Common myeloid progenitor, CD34-positive (primary cell): Measurements from ENCODE around the gene RAD18.
A peak's percentile ranks its signal among the peaks of the same experiment; 100 is the strongest.

Experiments used
- CTCF ChIA-PET: fragments of 350-600 bp; sonication (Branson Sonifier 250); formaldehyde crosslinking; loops from one replicate; lab custom pipeline; 2021; ENCODE audit warnings: antibody characterized with exemption; lab: Charles Lee
- POLR2A ChIA-PET: fragments of 350-600 bp; sonication (Branson Sonifier 250); formaldehyde crosslinking; loops from one replicate; lab custom pipeline; 2021; ENCODE audit warnings: antibody characterized with exemption; lab: Charles Lee
- DNase-seq, 3 donors: peaks; one replicate each; pipeline versions ENCODE4 v3.0.0 to v3.0.0-alpha.2; 2013
- H3K27ac ChIP-seq, 2 experiments: 1 replicate in 1 of 2; 2 replicates in 1 of 2; pipeline ENCODE4 v1.7.0; 2013; ENCODE audit warnings: inconsistent platforms in 2 of 2, low read length in 2 of 2, mild to moderate bottlenecking in 2 of 2, low read depth in 1 of 2, moderate library complexity in 1 of 2; ENCODE audit not compliant: severe bottlenecking in 2 of 2, insufficient read depth in 1 of 2, poor library complexity in 1 of 2
- H3K27me3 ChIP-seq, 5 experiments: replicated peaks in 2 of 5; 1 replicate in 3 of 5; 2 replicates in 2 of 5; pipeline versions ENCODE4 v1.6.1 to v1.7.0; 2013; ENCODE audit warnings: low read length in 4 of 5, mild to moderate bottlenecking in 2 of 5, moderate library complexity in 2 of 5, inconsistent platforms in 1 of 5; ENCODE audit not compliant: insufficient read depth in 5 of 5, control insufficient read depth in 4 of 5
- H3K36me3 ChIP-seq, 4 experiments: 1 replicate in 2 of 4; 2 replicates in 2 of 4; pipeline versions ENCODE4 v1.6.1 to v1.7.0; 2013; ENCODE audit warnings: low read length in 3 of 4, control low read depth in 1 of 4, mild to moderate bottlenecking in 1 of 4; ENCODE audit not compliant: control insufficient read depth in 4 of 4, insufficient read depth in 4 of 4
- H3K4me1 ChIP-seq, 4 experiments: 1 replicate in 3 of 4; 2 replicates in 1 of 4; pipeline versions ENCODE4 v1.6.1 to v1.7.1; 2013; ENCODE audit warnings: low read length in 3 of 4, mild to moderate bottlenecking in 3 of 4, control low read depth in 1 of 4, inconsistent platforms in 1 of 4, moderate library complexity in 1 of 4; ENCODE audit not compliant: control insufficient read depth in 4 of 4, insufficient read depth in 4 of 4; ENCODE audit errors: control extremely low read depth in 1 of 4
- H3K4me3 ChIP-seq, 7 experiments: 1 replicate in 4 of 7; 2 replicates in 3 of 7; pipeline versions ENCODE4 v1.5.1 to v1.7.0; 2013; ENCODE audit warnings: mild to moderate bottlenecking in 7 of 7, low read length in 6 of 7, moderate library complexity in 6 of 7, inconsistent platforms in 2 of 7, low read depth in 2 of 7, control low read depth in 1 of 7; ENCODE audit not compliant: insufficient read depth in 4 of 7, control insufficient read depth in 1 of 7; ENCODE audit errors: extremely low read depth in 1 of 7
- H3K9me3 ChIP-seq, 5 experiments: 1 replicate in 4 of 5; 2 replicates in 1 of 5; pipeline versions ENCODE4 v1.6.1 to v1.7.1; 2013; ENCODE audit warnings: low read length in 4 of 5, mild to moderate bottlenecking in 2 of 5, inconsistent platforms in 1 of 5, low read depth in 1 of 5, moderate library complexity in 1 of 5; ENCODE audit not compliant: control insufficient read depth in 4 of 5, insufficient read depth in 2 of 5; ENCODE audit errors: control extremely low read depth in 1 of 5
- WGBS: methylation state at CpG from one replicate; pipeline ENCODE4 v1.1.5; 2013; ENCODE audit not compliant: insufficient coverage; 5-methylcytosine and 5-hydroxymethylcytosine counted together

The RAD18 gene

DNA sequence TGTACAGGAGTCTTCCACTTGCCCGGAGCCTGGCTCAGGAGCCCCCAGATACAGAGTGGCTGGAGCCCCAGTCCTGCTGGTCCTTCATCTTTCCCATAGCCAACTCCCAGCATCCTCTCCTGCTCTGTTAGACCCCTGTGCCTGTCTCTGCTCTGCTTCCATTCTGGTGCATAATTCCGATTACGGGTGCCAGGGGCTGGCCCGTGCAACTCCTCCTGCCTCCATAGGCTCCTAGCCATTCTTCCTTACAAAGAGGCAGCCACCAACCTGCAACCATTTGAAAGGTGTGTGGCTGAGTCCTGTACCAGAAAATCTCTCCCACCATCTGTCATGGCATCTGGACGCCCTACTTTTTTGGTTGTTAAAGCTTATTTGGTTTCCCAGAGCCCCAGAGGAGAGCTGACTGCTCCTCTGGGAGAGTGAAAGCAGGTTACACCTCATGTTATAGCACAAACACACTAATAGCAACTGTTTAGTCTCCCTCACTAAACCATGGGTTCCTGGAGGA, 5.2 kb upstream of the RAD18 start:
- ChIA-PET CTCF (interaction anchor here (1.0 to 14.0 kb wide), 3 partner anchors 100 to 333 kb away, joined by 3 to 197 read pairs (median 4); no protein-coding TSS in a partner anchor), POLR2A (no interaction called here)

DNA sequence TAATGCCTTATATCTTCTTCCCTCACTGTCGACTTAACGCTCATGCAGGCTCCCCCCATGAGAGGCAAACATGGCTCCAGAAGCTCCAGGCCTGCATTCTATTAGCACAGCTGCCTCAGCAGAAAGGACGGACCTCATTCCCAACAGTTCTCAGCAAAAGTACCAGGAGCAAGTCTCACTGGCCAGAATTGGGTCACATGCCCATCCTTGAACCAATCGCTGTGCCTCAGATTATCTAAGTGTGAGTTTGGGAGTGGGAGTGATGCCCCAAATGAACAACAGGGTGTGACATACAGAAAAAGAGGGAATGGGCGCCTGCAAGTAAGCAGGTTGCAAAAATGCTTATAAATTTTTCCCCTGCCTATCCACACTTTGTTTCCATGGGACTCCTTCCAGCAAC, 4.3 kb upstream of the RAD18 start:
- H3K4me1 ChIP-seq = peaks cover 4 to 11% (median 10%) of the 10 kb centered on the region in 4 experiments
- POLR2A ChIA-PET = no interaction called here
- no peak overlapping the region for H3K4me3 ChIP-seq
- H3K9me3 ChIP-seq = no peaks in the 10 kb centered on the region
- H3K27me3 ChIP-seq = peaks cover 0 to 13% (median 3%) of the 10 kb centered on the region in 5 experiments
- H3K36me3 ChIP-seq = no peaks in the 10 kb centered on the region
- no peak overlapping the region for H3K27ac ChIP-seq
- CTCF ChIA-PET = interaction anchor here (1.0 to 14.0 kb wide), 2 partner anchors 101 to 334 kb away, joined by 3 to 197 read pairs; no protein-coding TSS in a partner anchor
- no peak for DNase-seq
- 86% methylated on average over 4 of the region's 5 CpGs for WGBS

More for the DNA sequence above, 5.2 kb upstream of the RAD18 start:
- Histone ChIP-seq H3K4me3 (no peak overlapping the region), H3K27ac (no peak overlapping the region), H3K36me3 (no peaks in the 10 kb centered on the region), H3K9me3 (no peaks in the 10 kb centered on the region), H3K4me1 (peaks cover 0 to 7% (median 5%) of the 10 kb centered on the region in 4 experiments), H3K27me3 (peaks cover 0 to 14% (median 3%) of the 10 kb centered on the region in 5 experiments)
- DNase-seq = no peak
- 98% methylated on average over 5 of the region's 5 CpGs for WGBS

DNA sequence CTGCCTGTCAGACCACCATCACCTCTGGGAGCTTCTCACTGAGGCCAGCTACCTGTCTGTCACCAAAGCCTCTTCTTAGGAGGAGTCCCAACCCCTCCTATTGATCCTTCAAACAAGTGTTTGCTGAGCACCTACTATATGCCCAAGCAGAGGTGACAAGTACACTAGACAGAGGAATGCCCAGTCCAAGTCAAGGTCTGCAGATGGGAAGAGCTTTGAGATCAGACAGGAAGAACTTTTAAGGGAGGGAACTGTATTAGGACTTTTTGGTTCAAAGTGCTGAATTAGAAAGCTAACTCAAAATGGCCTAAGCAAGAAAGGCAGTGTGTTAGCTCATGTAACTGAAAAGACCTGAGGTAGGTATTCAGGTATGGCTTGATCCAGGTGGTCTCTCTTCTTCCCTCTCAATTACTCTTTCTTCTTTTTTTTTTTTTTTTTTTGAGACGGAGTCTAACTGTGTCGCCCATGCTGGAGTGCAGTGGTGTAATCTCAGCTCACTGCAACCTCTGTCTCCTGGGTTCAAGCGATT, 3.6 kb upstream of the RAD18 start:
- Histone ChIP-seq H3K27ac (no peak overlapping the region), H3K36me3 (no peaks in the 10 kb centered on the region), H3K4me3 (no peak overlapping the region), H3K9me3 (no peaks in the 10 kb centered on the region), H3K4me1 (peaks cover 9 to 18% (median 16%) of the 10 kb centered on the region in 4 experiments), H3K27me3 (peaks cover 0 to 11% (median 3%) of the 10 kb centered on the region in 5 experiments)
- ChIA-PET POLR2A (no interaction called here), CTCF (interaction anchor here (0.9 to 14.0 kb wide), 2 partner anchors 10 to 334 kb away, joined by 3 to 197 read pairs; no protein-coding TSS in a partner anchor)
- no peak for DNase-seq
- no CpG with 5 or more reads among the region's 3 CpGs for WGBS

DNA sequence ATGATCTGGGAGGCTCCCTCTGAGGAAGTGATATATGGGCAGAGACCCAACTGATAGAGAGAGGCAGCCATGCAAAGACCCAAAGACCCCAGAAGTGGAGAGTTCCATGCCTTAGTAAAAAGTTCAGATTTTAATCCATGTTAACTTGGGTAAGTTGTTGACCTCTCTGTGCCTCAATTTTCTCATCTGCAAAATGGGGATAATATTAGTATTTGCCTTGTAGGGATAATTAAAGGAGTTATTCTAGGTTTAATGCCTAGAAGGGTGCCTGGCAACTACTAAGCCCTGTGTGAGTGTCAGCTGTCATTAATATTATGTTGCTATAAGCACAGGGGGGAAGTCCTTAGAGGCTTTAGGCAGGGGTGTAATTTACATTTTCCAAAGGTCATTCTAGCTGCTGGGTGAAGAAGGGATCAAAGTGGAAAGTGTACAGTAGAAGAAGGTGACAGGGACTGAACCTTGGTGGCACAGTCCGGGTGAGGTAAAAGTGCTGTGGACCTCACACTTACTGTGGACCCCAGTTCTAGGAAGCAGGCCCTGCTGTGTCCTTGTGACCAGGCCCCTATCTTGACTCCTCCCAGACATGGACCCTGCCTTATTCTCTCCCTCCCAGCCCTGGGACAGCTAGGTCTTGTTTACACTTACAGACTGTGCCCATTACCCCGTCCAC, 3.0 kb upstream of the RAD18 start:
- H3K4me1 ChIP-seq = peaks cover 9 to 22% (median 16%) of the 10 kb centered on the region in 4 experiments
- peaks cover 0 to 7% (median 3%) of the 10 kb centered on the region in 5 experiments for H3K27me3 ChIP-seq
- H3K4me3 ChIP-seq = no peak overlapping the region
- H3K9me3 ChIP-seq = no peaks in the 10 kb centered on the region
- no peaks in the 10 kb centered on the region for H3K36me3 ChIP-seq
- ChIA-PET POLR2A (no interaction called here), CTCF (interaction anchor here (0.9 to 14.0 kb wide), 2 partner anchors 11 to 335 kb away, joined by 3 to 197 read pairs; no protein-coding TSS in a partner anchor)
- 94% methylated on average over 2 of the region's 2 CpGs for WGBS
- no peak for DNase-seq
- H3K27ac ChIP-seq = no peak overlapping the region

DNA sequence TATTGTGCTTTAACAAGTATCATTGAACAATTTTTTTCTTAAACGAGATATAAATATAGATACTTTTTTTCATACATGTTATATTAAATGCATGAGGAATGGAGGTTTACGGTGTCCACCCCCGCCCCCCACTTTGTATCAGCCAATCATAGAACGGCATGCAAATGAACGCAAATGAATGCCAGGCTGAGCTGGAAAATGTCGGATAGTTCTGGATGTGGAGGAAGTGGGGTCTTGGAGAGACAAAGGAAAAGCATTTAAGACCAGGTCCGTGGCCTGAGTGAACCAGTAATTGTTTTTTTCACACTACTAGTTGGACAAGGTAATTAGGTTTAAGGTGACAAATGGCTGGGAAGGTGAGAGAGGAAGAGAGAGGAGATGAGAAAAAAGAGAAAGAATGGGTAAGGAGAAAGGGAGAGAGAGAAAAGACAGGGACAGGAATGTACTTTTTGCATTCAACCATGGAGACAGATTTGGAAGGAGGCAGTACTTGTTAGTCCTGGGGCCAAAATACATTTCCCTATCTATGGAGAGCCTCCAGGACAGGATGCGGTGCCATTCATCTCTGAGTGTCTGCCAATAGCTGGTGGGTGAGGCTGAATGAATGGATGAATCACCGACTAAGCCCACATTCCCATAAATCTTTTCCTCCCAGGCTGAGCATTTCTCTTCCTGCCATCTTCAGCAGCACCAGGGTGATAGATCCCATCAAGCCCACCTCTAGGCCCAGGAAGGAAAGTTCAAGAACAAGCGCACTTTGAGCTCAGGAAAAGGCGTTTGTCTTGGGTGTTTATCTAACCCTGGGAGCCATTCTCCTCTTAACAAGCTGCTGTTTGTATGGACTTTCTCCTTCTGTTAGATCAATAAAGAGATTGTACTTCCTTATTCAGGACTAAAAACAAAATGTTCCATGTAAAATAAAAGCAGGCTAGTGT, 1.4 kb upstream of the RAD18 start:
- ChIA-PET CTCF (interaction anchor here (14.0 kb wide), 1 partner anchor 336 kb away, joined by 197 read pairs; no protein-coding TSS in a partner anchor), POLR2A (no interaction called here)
- Histone ChIP-seq H3K27ac (no peak overlapping the region), H3K27me3 (peaks cover 0 to 7% (median 3%) of the 10 kb centered on the region in 5 experiments), H3K36me3 (peaks cover 0 to 2% (median 0%) of the 10 kb centered on the region in 4 experiments), H3K4me1 (peaks cover 11 to 32% (median 19%) of the 10 kb centered on the region in 4 experiments), H3K4me3 (no peak overlapping the region), H3K9me3 (no peaks in the 10 kb centered on the region)
- DNase-seq = no peak
- 94% methylated on average over 6 of the region's 11 CpGs for WGBS

DNA sequence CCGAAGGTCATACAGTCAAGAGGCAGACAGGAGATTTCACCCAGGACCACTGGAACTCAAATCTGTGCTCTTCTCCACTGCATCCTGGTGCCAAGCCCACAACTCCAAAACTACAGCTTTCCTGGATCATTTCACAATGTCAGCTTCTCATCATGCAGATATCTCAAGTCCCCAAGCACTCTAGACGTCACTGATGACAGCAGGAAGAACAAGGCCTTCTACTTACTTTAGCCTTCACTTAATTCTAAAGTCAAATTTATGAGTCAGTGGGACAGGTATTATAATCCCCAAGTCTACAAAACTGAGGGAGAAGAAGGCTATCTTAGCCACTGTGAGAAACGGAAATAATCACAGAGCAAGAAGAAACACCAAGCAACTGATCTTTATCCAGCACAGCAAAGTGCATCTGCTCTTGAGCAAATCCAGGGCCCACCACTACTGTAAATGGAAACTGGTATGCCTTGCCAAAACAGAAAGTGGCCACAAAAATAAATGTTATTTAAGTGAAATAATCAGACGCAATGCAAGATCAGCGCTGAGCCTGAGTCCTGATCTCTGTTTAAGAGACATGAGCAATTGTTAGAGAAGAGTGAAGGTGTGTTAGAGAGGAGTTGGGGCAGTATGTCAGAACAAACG, 928 bp downstream of the RAD18 start:
- 42% methylated on average over 5 of the region's 6 CpGs for WGBS
- peaks cover 11 to 40% (median 24%) of the 10 kb centered on the region in 4 experiments for H3K4me1 ChIP-seq
- H3K36me3 ChIP-seq = peaks cover 0 to 16% (median 4%) of the 10 kb centered on the region in 4 experiments
- no peak for DNase-seq
- peak overlapping the region; percentile 76 to 88 for H3K27ac ChIP-seq
- H3K9me3 ChIP-seq = no peaks in the 10 kb centered on the region
- POLR2A ChIA-PET = no interaction called here
- H3K4me3 ChIP-seq = peak overlapping the region in 6 of 7 experiments; percentile 82 to 97 (median 91)
- CTCF ChIA-PET = no interaction called here
- H3K27me3 ChIP-seq = no peaks in the 10 kb centered on the region
